H9 (cell line): ENCODE measurements around the gene RBM4B. TPM values are rescaled to one million over a fixed set of nuclear protein-coding genes. Genes with fewer than 3 reads are reported as not detected.
A peak's percentile ranks its signal among the peaks of the same experiment; 100 is the strongest.

Experiments
- DNase-seq: peaks from one replicate; pipeline ENCODE4 v3.0.0-alpha.2; 2017
- H2AFZ ChIP-seq: one replicate; pipeline ENCODE4 v1.6.1; 2013; ENCODE audit warnings: mild to moderate bottlenecking, low read length, control low read depth, moderate library complexity
- H2AK5ac ChIP-seq: 2 replicates; pipeline ENCODE4 v1.6.1; 2013; ENCODE audit warnings: low read length, control low read depth, mixed read lengths; ENCODE audit not compliant: insufficient read length
- H2BK120ac ChIP-seq: one replicate; pipeline ENCODE4 v1.6.1; 2013; ENCODE audit warnings: low read depth, mild to moderate bottlenecking, low read length, control low read depth, inconsistent platforms; ENCODE audit not compliant: poor library complexity, severe bottlenecking
- H2BK12ac ChIP-seq: 2 replicates; pipeline ENCODE4 v1.6.1; 2013; ENCODE audit warnings: low read length, control low read depth, mixed read lengths, low read depth; ENCODE audit not compliant: insufficient read length
- H2BK15ac ChIP-seq: 2 replicates; pipeline ENCODE4 v1.6.1; 2013; ENCODE audit warnings: low read depth, low read length, control low read depth
- H2BK20ac ChIP-seq: one replicate; pipeline ENCODE4 v1.6.1; 2013; ENCODE audit warnings: low read depth, mild to moderate bottlenecking, low read length, control low read depth, inconsistent platforms; ENCODE audit not compliant: poor library complexity, severe bottlenecking
- H2BK5ac ChIP-seq: 2 replicates; pipeline ENCODE4 v1.6.1; 2013; ENCODE audit warnings: low read length, control low read depth, mixed read lengths; ENCODE audit not compliant: insufficient read length
- H3K14ac ChIP-seq: 2 replicates; pipeline ENCODE4 v1.6.1; 2013; ENCODE audit warnings: low read length, control low read depth; ENCODE audit not compliant: insufficient read depth
- H3K18ac ChIP-seq: 2 replicates; pipeline ENCODE4 v1.6.1; 2013; ENCODE audit warnings: low read depth, mild to moderate bottlenecking, mixed read lengths, low read length, control low read depth; ENCODE audit not compliant: insufficient read length
- H3K23ac ChIP-seq: 2 replicates; pipeline ENCODE4 v1.6.1; 2013; ENCODE audit warnings: low read length, control low read depth, mixed read lengths, low read depth; ENCODE audit not compliant: insufficient read length
- H3K23me2 ChIP-seq: 2 replicates; pipeline ENCODE4 v1.6.1; 2013; ENCODE audit warnings: low read depth, mild to moderate bottlenecking, mixed read lengths, low read length, control low read depth; ENCODE audit not compliant: insufficient read length, poor library complexity, severe bottlenecking
- H3K27ac ChIP-seq: 2 replicates; pipeline ENCODE4 v1.5.1; 2013; ENCODE audit warnings: low read length, control low read depth, mixed read lengths, low read depth; ENCODE audit not compliant: insufficient read length
- H3K27me3 ChIP-seq: 2 replicates; pipeline ENCODE4 v1.6.1; 2013; ENCODE audit warnings: low read length, control low read depth, inconsistent platforms; ENCODE audit not compliant: insufficient read depth
- H3K4ac ChIP-seq: 2 replicates; pipeline ENCODE4 v1.6.1; 2013; ENCODE audit warnings: low read depth, mild to moderate bottlenecking, control low read depth, inconsistent platforms, low read length, moderate library complexity
- H3K4me1 ChIP-seq: 2 replicates; pipeline ENCODE4 v1.6.1; 2013; ENCODE audit warnings: low read length, control low read depth, inconsistent platforms; ENCODE audit not compliant: insufficient read depth
- H3K4me2 ChIP-seq: 2 replicates; pipeline ENCODE4 v1.6.1; 2013; ENCODE audit warnings: low read length, control low read depth, mixed read lengths; ENCODE audit not compliant: insufficient read length, insufficient read depth
- H3K56ac ChIP-seq: 2 replicates; pipeline ENCODE4 v1.6.1; 2013; ENCODE audit warnings: low read depth, mild to moderate bottlenecking, mixed read lengths, low read length, control low read depth; ENCODE audit not compliant: insufficient read length
- H3K79me1 ChIP-seq: 2 replicates; pipeline ENCODE4 v1.6.1; 2013; ENCODE audit warnings: low read depth, mild to moderate bottlenecking, moderate library complexity, low read length, control low read depth, inconsistent platforms; ENCODE audit not compliant: insufficient read depth, poor library complexity, severe bottlenecking
- H3K79me2 ChIP-seq: 2 replicates; pipeline ENCODE4 v1.6.1; 2013; ENCODE audit warnings: low read length, control low read depth, inconsistent platforms; ENCODE audit not compliant: insufficient read depth
- H3K9ac ChIP-seq: 2 replicates; pipeline ENCODE4 v1.6.1; 2013; ENCODE audit warnings: low read length, control low read depth, mixed read lengths; ENCODE audit not compliant: insufficient read length; ENCODE audit errors: extremely low read depth
- H3K9me3 ChIP-seq: one replicate; pipeline ENCODE4 v1.6.1; 2013; ENCODE audit warnings: low read depth, low read length, inconsistent platforms; ENCODE audit not compliant: control insufficient read depth
- H3T11ph ChIP-seq: one replicate; pipeline ENCODE4 v1.6.1; 2013; ENCODE audit warnings: mild to moderate bottlenecking, low read length, control low read depth, inconsistent platforms
- H4K20me1 ChIP-seq: one replicate; pipeline ENCODE4 v1.6.1; 2013; ENCODE audit not compliant: control insufficient read depth, insufficient read length, insufficient read depth
- H4K5ac ChIP-seq: 2 replicates; pipeline ENCODE4 v1.6.1; 2013; ENCODE audit warnings: low read depth, mild to moderate bottlenecking, mixed read lengths, low read length, control low read depth; ENCODE audit not compliant: insufficient read length
- H4K8ac ChIP-seq: replicated peaks from 2 replicates; pipeline ENCODE4 v1.6.1; 2013; ENCODE audit warnings: low read length, control low read depth, mixed read lengths, low read depth; ENCODE audit not compliant: insufficient read length
- H4K91ac ChIP-seq: 2 replicates; pipeline ENCODE4 v1.6.1; 2013; ENCODE audit warnings: low read depth, mild to moderate bottlenecking, moderate library complexity, mixed read lengths, low read length, control low read depth; ENCODE audit not compliant: insufficient read length
- H3K27ac Mint-ChIP-seq, 3 experiments: 2 replicates in 2 of 3; 3 replicates in 1 of 3; pipeline ENCODE4 v1.8.0; 2020 to 2021; ENCODE audit warnings: mixed read lengths in 3 of 3, mild to moderate bottlenecking in 1 of 3, moderate library complexity in 1 of 3
- H3K27me3 Mint-ChIP-seq: 2 replicates; pipeline ENCODE4 v1.8.0; 2021; ENCODE audit warnings: low read depth, mild to moderate bottlenecking, moderate library complexity, mixed read lengths
- H3K36me3 Mint-ChIP-seq, 3 experiments: 2 replicates in 2 of 3; 3 replicates in 1 of 3; pipeline ENCODE4 v1.8.0; 2020 to 2021; ENCODE audit warnings: low read depth in 3 of 3, mixed read lengths in 3 of 3; ENCODE audit not compliant: insufficient read depth in 1 of 3
- H3K4me1 Mint-ChIP-seq, 2 experiments: 2 replicates each; pipeline ENCODE4 v1.8.0; 2020; ENCODE audit warnings: mixed read lengths in 2 of 2
- H3K4me3 Mint-ChIP-seq, 2 experiments: 2 replicates in 1 of 2; 3 replicates in 1 of 2; pipeline ENCODE4 v1.8.0; 2020 to 2021; ENCODE audit warnings: mild to moderate bottlenecking in 2 of 2, mixed read lengths in 2 of 2, moderate library complexity in 1 of 2
- H3K9me3 Mint-ChIP-seq, 2 experiments: 2 replicates in 1 of 2; 3 replicates in 1 of 2; pipeline ENCODE4 v1.8.0; 2020; ENCODE audit warnings: mild to moderate bottlenecking in 2 of 2, mixed read lengths in 2 of 2, moderate library complexity in 1 of 2
- WGBS: extraction: QIAGEN DNeasy Blood & Tissue Kit; methylation state at CpG from one replicate; pipeline ENCODE4 v1.1.7; 2013; ENCODE audit warnings: missing lambda C conversion rate, low lambda C conversion rate, mixed read lengths; ENCODE audit not compliant: insufficient read length; ENCODE audit errors: extremely low coverage; 5-methylcytosine and 5-hydroxymethylcytosine counted together
- total RNA-seq: library from RNA; stranded (reverse); gene quantifications from 2 replicates; pipeline ENCODE4 v1.2.1, GENCODE V29; 2021
- TF ChIP-seq, protein P1 (sequence below): fragments of 200-600 bp; sonication (generic); conservative IDR thresholded peaks from 3 replicates; pipeline ENCODE4 v1.8.0; 2021; ENCODE audit warnings: antibody characterized with exemption, mild to moderate bottlenecking

Gene RBM4B
- total RNA-seq, 1 experiment from 2014 or later = 34.0 TPM

DNA sequence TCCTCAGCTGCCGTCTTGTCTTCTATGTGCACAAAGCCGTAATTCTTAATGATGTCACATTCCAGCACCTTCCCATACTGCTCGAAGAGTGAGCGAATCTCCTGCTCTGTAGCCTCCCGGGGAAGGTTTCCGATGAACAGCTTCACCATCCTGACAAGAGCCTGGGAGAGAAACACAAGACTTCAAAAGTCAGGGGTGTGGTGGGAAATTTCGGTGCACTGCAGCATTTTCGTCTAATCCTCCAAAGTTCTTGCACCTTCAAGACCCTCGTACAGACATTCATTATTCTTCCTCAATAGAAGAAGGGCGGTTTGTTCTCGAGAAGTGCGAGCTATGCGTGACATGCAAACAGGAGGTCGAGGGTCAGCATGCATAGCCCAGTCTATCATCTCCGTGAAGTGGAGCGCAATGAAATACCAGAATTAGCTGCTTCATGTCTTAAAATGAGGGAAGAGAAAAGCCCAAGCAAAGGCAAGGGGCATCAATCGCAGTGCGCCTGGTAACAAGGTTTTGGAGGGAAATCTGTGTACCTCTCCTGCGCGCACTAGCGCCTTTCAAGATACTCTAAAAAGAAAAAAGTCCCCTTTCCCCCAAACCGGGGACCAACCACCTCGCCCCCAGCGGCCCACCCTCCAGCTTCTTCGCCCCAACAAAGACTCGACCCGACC, 622 bp downstream of the RBM4B start:
- no peaks in the 10 kb centered on the region for H3K27me3 ChIP-seq
- H3K36me3 Mint-ChIP-seq = peaks cover 0 to 24% (median 20%) of the 10 kb centered on the region in 3 experiments; a peak in 5 of 7 replicates
- peak overlapping the region; percentile 86 for H3K9ac ChIP-seq
- peaks cover 3% of the 10 kb centered on the region for H3K79me1 ChIP-seq
- H3K18ac ChIP-seq = peak overlapping the region; percentile 10
- no peaks in the 10 kb centered on the region for H3K9me3 Mint-ChIP-seq
- no CpG with 5 or more reads among the region's 27 CpGs for WGBS
- H4K8ac ChIP-seq = no peak overlapping the region
- H2BK20ac ChIP-seq = no peak overlapping the region
- H2BK5ac ChIP-seq = no peak overlapping the region
- H2BK15ac ChIP-seq = no peak overlapping the region
- H3K23ac ChIP-seq = peak overlapping the region; percentile 63
- H4K5ac ChIP-seq = no peak overlapping the region
- TF ChIP-seq, protein P1, sequence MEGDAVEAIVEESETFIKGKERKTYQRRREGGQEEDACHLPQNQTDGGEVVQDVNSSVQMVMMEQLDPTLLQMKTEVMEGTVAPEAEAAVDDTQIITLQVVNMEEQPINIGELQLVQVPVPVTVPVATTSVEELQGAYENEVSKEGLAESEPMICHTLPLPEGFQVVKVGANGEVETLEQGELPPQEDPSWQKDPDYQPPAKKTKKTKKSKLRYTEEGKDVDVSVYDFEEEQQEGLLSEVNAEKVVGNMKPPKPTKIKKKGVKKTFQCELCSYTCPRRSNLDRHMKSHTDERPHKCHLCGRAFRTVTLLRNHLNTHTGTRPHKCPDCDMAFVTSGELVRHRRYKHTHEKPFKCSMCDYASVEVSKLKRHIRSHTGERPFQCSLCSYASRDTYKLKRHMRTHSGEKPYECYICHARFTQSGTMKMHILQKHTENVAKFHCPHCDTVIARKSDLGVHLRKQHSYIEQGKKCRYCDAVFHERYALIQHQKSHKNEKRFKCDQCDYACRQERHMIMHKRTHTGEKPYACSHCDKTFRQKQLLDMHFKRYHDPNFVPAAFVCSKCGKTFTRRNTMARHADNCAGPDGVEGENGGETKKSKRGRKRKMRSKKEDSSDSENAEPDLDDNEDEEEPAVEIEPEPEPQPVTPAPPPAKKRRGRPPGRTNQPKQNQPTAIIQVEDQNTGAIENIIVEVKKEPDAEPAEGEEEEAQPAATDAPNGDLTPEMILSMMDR = no peak
- H3K4me2 ChIP-seq = peak overlapping the region; percentile 97
- no peak overlapping the region for H3K4ac ChIP-seq
- H3T11ph ChIP-seq = no peak overlapping the region
- no peaks in the 10 kb centered on the region; the same call in 1 of the 2 replicates for H3K4me1 ChIP-seq
- DNase-seq = no peak
- H3K27ac ChIP-seq = peak overlapping the region; percentile 50
- H3K4me1 Mint-ChIP-seq = peaks cover 25 to 31% of the 10 kb centered on the region in 2 experiments
- H3K14ac ChIP-seq = peak overlapping the region; percentile 58; the same call in 1 of the 2 replicates
- peak overlapping the region; percentile 81 to 90 for H3K4me3 Mint-ChIP-seq
- no peaks in the 10 kb centered on the region for H3K9me3 ChIP-seq
- peaks cover 14% of the 10 kb centered on the region for H3K23me2 ChIP-seq
- H3K27ac Mint-ChIP-seq = peak overlapping the region; percentile 99 to 100 (median 99)
- H2AK5ac ChIP-seq = no peak overlapping the region
- no peak overlapping the region for H2BK12ac ChIP-seq
- H2AFZ ChIP-seq = no peak overlapping the region
- no peaks in the 10 kb centered on the region; the same call in 1 of the 2 replicates for H3K79me2 ChIP-seq
- H4K20me1 ChIP-seq = no peaks in the 10 kb centered on the region
- H4K91ac ChIP-seq = no peak overlapping the region
- no peaks in the 10 kb centered on the region; the same call in 1 of the 2 replicates for H3K27me3 Mint-ChIP-seq
- H3K56ac ChIP-seq = peak overlapping the region; percentile 26
- no peak overlapping the region for H2BK120ac ChIP-seq
